Lung (tissue), 12 donors: ENCODE measurements around the gene RAB44. TPM values are rescaled to one million over a fixed set of nuclear protein-coding genes. Genes with fewer than 3 reads are reported as not detected.

Source experiments
- ATAC-seq: fragments of 200-7000 bp; cut with Tn5 transposase; one replicate; pipeline ENCODE4 v1.9.1; 2020; ENCODE audit warnings: moderate number of reproducible peaks; ENCODE audit not compliant: insufficient read depth, low FRiP score
- DNase-seq, 3 donors: peaks; one replicate each; pipeline ENCODE4 v3.0.0-alpha.2; 2013 to 2017
- H3K27ac ChIP-seq, 2 donors: one replicate each; pipeline ENCODE4 v1.5.1; 2013; ENCODE audit warnings: mild to moderate bottlenecking in 2 of 2, moderate library complexity in 2 of 2, control low read depth in 1 of 2, inconsistent platforms in 1 of 2, low read depth in 1 of 2, low read length in 1 of 2
- H3K27me3 ChIP-seq, 3 donors: one replicate each; pipeline ENCODE4 v1.5.1; 2013; ENCODE audit warnings: low read length in 2 of 3; ENCODE audit not compliant: control insufficient read depth in 3 of 3, insufficient read depth in 3 of 3
- H3K36me3 ChIP-seq, 4 donors: one replicate each; pipeline ENCODE4 v1.5.1; 2013; ENCODE audit warnings: low read length in 4 of 4, mild to moderate bottlenecking in 1 of 4, moderate library complexity in 1 of 4; ENCODE audit not compliant: control insufficient read depth in 4 of 4, insufficient read depth in 4 of 4
- H3K4me1 ChIP-seq, 5 donors: one replicate each; pipeline ENCODE4 v1.5.1; 2013; ENCODE audit warnings: low read length in 5 of 5, mild to moderate bottlenecking in 2 of 5, moderate library complexity in 1 of 5; ENCODE audit not compliant: control insufficient read depth in 5 of 5, insufficient read depth in 5 of 5
- H3K4me3 ChIP-seq: one replicate; pipeline ENCODE4 v1.5.1; 2013; ENCODE audit warnings: mild to moderate bottlenecking, control low read depth, moderate library complexity
- H3K9ac ChIP-seq, 2 donors: one replicate each; pipeline ENCODE4 v1.5.1; 2013; ENCODE audit warnings: low read length in 2 of 2, control low read depth in 1 of 2; ENCODE audit not compliant: insufficient read depth in 1 of 2
- H3K9me3 ChIP-seq, 4 donors: one replicate each; pipeline ENCODE4 v1.5.1; 2013; ENCODE audit warnings: low read length in 3 of 4, mild to moderate bottlenecking in 1 of 4, moderate library complexity in 1 of 4; ENCODE audit not compliant: control insufficient read depth in 4 of 4, insufficient read depth in 3 of 4
- WGBS, 2 donors: extraction: QIAGEN DNeasy Blood & Tissue Kit; methylation state at CpG; one replicate each; pipeline ENCODE4 v1.1.7; 2013; 5-methylcytosine and 5-hydroxymethylcytosine counted together
- polyA plus RNA-seq, 2 donors: library from polyadenylated mRNA; stranded (reverse); fragments of 200-250 nt; gene quantifications; one replicate each; pipeline ENCODE4 v1.2.1, GENCODE V29; 2013
- total RNA-seq, 2 donors: library from RNA; depleted of rRNA in 1 of 2; stranded (reverse); fragments of >200 nt in 1 of 2; gene quantifications; one replicate each; pipeline ENCODE4 v1.2.1, GENCODE V29; 2014 to 2021
- TF ChIP-seq, protein P1 (sequence below): IDR thresholded peaks from 2 replicates; pipeline ENCODE4 v1.5.1; 2012; ENCODE audit warnings: mild to moderate bottlenecking; ENCODE audit errors: control extremely low read depth, extremely low read depth
- donor health status: control.
- donor health status: control.
- donor health status: Bipolar disorder and iron deficiency.
- donor health status: healthy.
- donor health status: DM: yes; HTN: yes; CAD: no.

RAB44 gene
- total and polyA plus RNA-seq, 4 donors = 0.26 to 1.5 (median 0.91) TPM

DNA sequence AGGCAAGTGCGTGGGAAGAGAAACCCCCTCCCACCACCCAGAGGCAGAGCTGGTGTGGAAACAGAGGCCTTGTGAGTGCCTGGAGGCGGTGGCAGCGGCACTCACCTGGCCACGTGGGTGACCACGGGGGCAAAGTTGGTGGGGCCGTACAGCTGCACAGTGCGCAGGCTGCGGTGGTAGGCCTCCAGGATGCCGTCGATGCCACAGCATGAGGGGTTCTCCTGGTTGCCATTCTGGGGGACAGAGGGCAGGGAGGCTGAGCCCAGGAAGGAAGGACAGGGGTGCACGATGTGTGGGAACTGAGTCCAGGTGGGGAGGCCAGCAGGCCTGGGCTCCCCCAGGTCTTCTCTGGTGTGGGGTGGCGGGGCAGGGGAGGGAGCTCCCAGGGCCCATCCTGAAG is 47.7 kb downstream of the RAB44 start:
- no peak overlapping the region for H3K9ac ChIP-seq
- TF ChIP-seq, protein P1, sequence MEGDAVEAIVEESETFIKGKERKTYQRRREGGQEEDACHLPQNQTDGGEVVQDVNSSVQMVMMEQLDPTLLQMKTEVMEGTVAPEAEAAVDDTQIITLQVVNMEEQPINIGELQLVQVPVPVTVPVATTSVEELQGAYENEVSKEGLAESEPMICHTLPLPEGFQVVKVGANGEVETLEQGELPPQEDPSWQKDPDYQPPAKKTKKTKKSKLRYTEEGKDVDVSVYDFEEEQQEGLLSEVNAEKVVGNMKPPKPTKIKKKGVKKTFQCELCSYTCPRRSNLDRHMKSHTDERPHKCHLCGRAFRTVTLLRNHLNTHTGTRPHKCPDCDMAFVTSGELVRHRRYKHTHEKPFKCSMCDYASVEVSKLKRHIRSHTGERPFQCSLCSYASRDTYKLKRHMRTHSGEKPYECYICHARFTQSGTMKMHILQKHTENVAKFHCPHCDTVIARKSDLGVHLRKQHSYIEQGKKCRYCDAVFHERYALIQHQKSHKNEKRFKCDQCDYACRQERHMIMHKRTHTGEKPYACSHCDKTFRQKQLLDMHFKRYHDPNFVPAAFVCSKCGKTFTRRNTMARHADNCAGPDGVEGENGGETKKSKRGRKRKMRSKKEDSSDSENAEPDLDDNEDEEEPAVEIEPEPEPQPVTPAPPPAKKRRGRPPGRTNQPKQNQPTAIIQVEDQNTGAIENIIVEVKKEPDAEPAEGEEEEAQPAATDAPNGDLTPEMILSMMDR = no peak
- no peak overlapping the region for H3K27ac ChIP-seq
- H3K27me3 ChIP-seq = no peaks in the 10 kb centered on the region
- ATAC-seq (no peak), DNase-seq (no peak)
- peaks cover 0 to 5% (median 0%) of the 10 kb centered on the region in 5 donors for H3K4me1 ChIP-seq
- WGBS, 2 donors = 95 to 100% methylated on average over 11 to 12 of the region's 12 CpGs
- H3K4me3 ChIP-seq = no peak overlapping the region
- no peaks in the 10 kb centered on the region for H3K36me3 ChIP-seq
- peaks cover 0 to 10% (median 3%) of the 10 kb centered on the region in 4 donors for H3K9me3 ChIP-seq

DNA sequence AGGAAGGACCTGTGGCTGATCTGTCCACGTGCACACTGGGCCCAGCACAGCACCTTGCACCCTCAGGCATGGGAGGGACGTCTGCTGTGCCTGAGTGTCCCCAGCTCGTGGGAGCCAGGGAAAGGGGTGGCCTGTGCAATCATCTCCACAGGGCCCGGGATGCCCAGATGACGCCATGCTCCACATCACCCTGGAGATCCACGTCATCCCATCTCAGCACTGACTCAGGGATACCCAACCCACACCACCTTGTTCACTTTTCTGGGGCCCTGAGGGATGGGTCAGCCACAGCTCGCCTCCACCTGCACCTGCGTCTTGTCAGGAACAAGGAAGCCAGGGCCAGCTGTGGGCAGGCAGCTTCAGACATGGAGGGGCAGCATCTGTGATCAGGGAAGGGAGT is 48.2 kb downstream of the RAB44 start:
- no peaks in the 10 kb centered on the region for H3K36me3 ChIP-seq
- H3K27me3 ChIP-seq = no peaks in the 10 kb centered on the region
- WGBS, 2 donors = 82 to 84% methylated on average over 8 of the region's 8 CpGs
- H3K9ac ChIP-seq = no peak overlapping the region
- H3K4me3 ChIP-seq = no peak overlapping the region
- DNase-seq (no peak), ATAC-seq (no peak)
- TF ChIP-seq, protein P1 = no peak
- no peak overlapping the region for H3K27ac ChIP-seq
- peaks cover 0 to 5% (median 0%) of the 10 kb centered on the region in 5 donors for H3K4me1 ChIP-seq
- peaks cover 0 to 14% (median 3%) of the 10 kb centered on the region in 4 donors for H3K9me3 ChIP-seq

GRCh38 chr6:36746251-36746650 is 48.6 kb downstream of the RAB44 start:
- H3K9me3 ChIP-seq = peaks cover 0 to 14% (median 3%) of the 10 kb centered on the region in 4 donors
- H3K4me1 ChIP-seq = peaks cover 0 to 5% (median 0%) of the 10 kb centered on the region in 5 donors
- TF ChIP-seq, protein P1 = no peak
- ATAC-seq (no peak), DNase-seq (no peak)
- no peaks in the 10 kb centered on the region for H3K36me3 ChIP-seq
- WGBS, 2 donors = 83 to 93% methylated on average over 14 of the region's 14 CpGs
- H3K9ac ChIP-seq = no peak overlapping the region
- H3K27ac ChIP-seq = no peak overlapping the region
- no peak overlapping the region for H3K4me3 ChIP-seq
- H3K27me3 ChIP-seq = no peaks in the 10 kb centered on the region

- Histone ChIP-seq H3K4me3 (no peak overlapping the region), H3K9me3 (peaks cover 0 to 14% (median 3%) of the 10 kb centered on the region in 4 donors), H3K36me3 (no peaks in the 10 kb centered on the region), H3K27ac (no peak overlapping the region), H3K4me1 (no peaks in the 10 kb centered on the region), H3K27me3 (no peaks in the 10 kb centered on the region), H3K9ac (no peak overlapping the region)
- TF ChIP-seq, protein P1 = no peak
- 73 to 90% methylated on average over 5 of the region's 5 CpGs for WGBS, 2 donors
- ATAC-seq = no peak
- DNase-seq = no peak
Observed at GRCh38 chr6:36749829-36750489, 52.3 kb downstream of the RAB44 start.
